HepG2 (cell line): ENCODE data around the gene ICE1. TPM values are rescaled to one million over a fixed set of nuclear protein-coding genes. Genes with fewer than 3 reads are reported as not detected.

Source experiments
- ATAC-seq: fragments of 200-7000 bp; cut with Tn5 transposase; 3 replicates; pipeline ENCODE4 v1.9.1; 2020; ENCODE audit warnings: mild to moderate bottlenecking, moderate library complexity
- BruUV-seq: library from RNA; stranded (reverse); fragments of 400-500 nt; replicated peaks from 2 replicates; lab custom pipeline; 2021; lab: Mats Ljungman, UMichigan
- CTCF ChIA-PET: fragments of 300-600 bp; formaldehyde crosslinking; extraction: SDS; loops from one replicate; lab custom pipeline; 2021; ENCODE audit warnings: low total read pairs, inconsistent platforms, low intra/inter-chr PET ratio; lab: Yijun Ruan, JAX
- POLR2A ChIA-PET: fragments of 350-600 bp; sonication (Branson Sonifier 250); formaldehyde crosslinking; loops from one replicate; lab custom pipeline; 2020; ENCODE audit warnings: antibody characterized with exemption, inconsistent platforms; lab: Yijun Ruan, JAX
- DNase-seq: peaks from one replicate; pipeline ENCODE4 v3.0.0-alpha.2; 2015; ENCODE audit warnings: low spot score
- FAIRE-seq: peaks from 3 replicates; lab custom pipeline; 2011; peaks lifted over from hg19 to GRCh38; lab: Jason Lieb, UNC
- H2AFZ ChIP-seq: one replicate; pipeline ENCODE4 v1.6.1; 2011; ENCODE audit warnings: low read length, inconsistent platforms
- H3K27ac ChIP-seq: fragments of 300-600 bp; 3 replicates; pipeline ENCODE4 v1.8.0; 2011; ENCODE audit warnings: mixed run types, mild to moderate bottlenecking, mixed read lengths, low read length, inconsistent platforms; ENCODE audit not compliant: insufficient read depth; ENCODE audit errors: extremely low read length
- H3K27me3 ChIP-seq, 2 experiments: fragments of 200-600 bp in 1 of 2; 2 replicates in 1 of 2; 3 replicates in 1 of 2; pipeline versions ENCODE4 v1.6.0 to v1.8.0; 2011; ENCODE audit warnings: low read length in 2 of 2, mild to moderate bottlenecking in 2 of 2, moderate library complexity in 2 of 2, inconsistent platforms in 1 of 2; ENCODE audit not compliant: insufficient read depth in 2 of 2, control insufficient read depth in 1 of 2
- H3K36me3 ChIP-seq, 2 experiments: fragments of 200-600 bp in 1 of 2; replicated peaks in 1 of 2; 2 replicates in 1 of 2; 3 replicates in 1 of 2; pipeline versions ENCODE4 v1.5.1 to v1.8.0; 2011; ENCODE audit warnings: low read length in 2 of 2, inconsistent platforms in 1 of 2; ENCODE audit not compliant: insufficient read depth in 2 of 2, control insufficient read depth in 1 of 2
- H3K4me1 ChIP-seq: 2 replicates; pipeline ENCODE4 v1.5.1; 2012; ENCODE audit warnings: low read length, inconsistent platforms; ENCODE audit not compliant: insufficient read depth
- H3K4me2 ChIP-seq: 2 replicates; pipeline ENCODE4 v1.6.0; 2011; ENCODE audit warnings: low read depth, low read length, inconsistent platforms
- H3K4me3 ChIP-seq, 3 experiments: fragments of 200-600 bp in 1 of 3; sonication (generic), shearing (Covaris generic) in 1 of 3; replicated peaks in 1 of 3; 2 replicates each; pipeline ENCODE4 v1.5.1; 2011 to 2016; ENCODE audit warnings: low read length in 3 of 3, inconsistent platforms in 2 of 3, low read depth in 2 of 3, mild to moderate bottlenecking in 2 of 3, control low read depth in 1 of 3, mixed read lengths in 1 of 3; ENCODE audit not compliant: insufficient read depth in 1 of 3
- H3K79me2 ChIP-seq: one replicate; pipeline ENCODE4 v1.6.1; 2011; ENCODE audit warnings: low read length, inconsistent platforms; ENCODE audit not compliant: insufficient read depth
- H3K9ac ChIP-seq: 2 replicates; pipeline ENCODE4 v1.6.0; 2011; ENCODE audit warnings: mild to moderate bottlenecking, low read depth, low read length, inconsistent platforms; ENCODE audit not compliant: insufficient read depth
- H3K9me3 ChIP-seq: 2 replicates; pipeline ENCODE4 v1.5.1; 2012; ENCODE audit warnings: mild to moderate bottlenecking, low read length
- H4K20me1 ChIP-seq: 2 replicates; pipeline ENCODE4 v1.6.0; 2011; ENCODE audit warnings: inconsistent platforms, mild to moderate bottlenecking, low read length, moderate library complexity; ENCODE audit not compliant: insufficient read depth
- ARID4A ChIP-seq: sonication (generic); formaldehyde crosslinking; IDR thresholded peaks from 2 replicates; pipeline ENCODE4 v1.5.0; 2020; ENCODE audit warnings: mild to moderate bottlenecking, missing genetic modification reagents, borderline replicate concordance
- MAFF ChIP-seq: IDR thresholded peaks from 2 replicates; pipeline ENCODE4 v1.6.1; 2011; ENCODE audit warnings: low read depth, low read length, improper control_type of control experiment
- MAFK ChIP-seq, 2 experiments: IDR thresholded peaks in 1 of 2; conservative IDR thresholded peaks in 1 of 2; 2 replicates each; pipeline ENCODE4 v1.6.1; 2011; ENCODE audit warnings: improper control_type of control experiment in 2 of 2, low read length in 2 of 2
- SSRP1 ChIP-seq: IDR thresholded peaks from 2 replicates; pipeline ENCODE4 v1.6.1; 2016; ENCODE audit warnings: control low read depth
- ZFP1 ChIP-seq: IDR thresholded peaks from 2 replicates; pipeline ENCODE4 v1.6.1; 2016
- ZFP82 ChIP-seq: sonication (generic); formaldehyde crosslinking; IDR thresholded peaks from 2 replicates; pipeline ENCODE4 v1.5.1; 2020; ENCODE audit warnings: mild to moderate bottlenecking, missing genetic modification reagents, borderline replicate concordance
- WGBS: methylation state at CpG from one replicate; pipeline ENCODE4 v1.1.6; 2017; ENCODE audit warnings: low lambda C conversion rate; 5-methylcytosine and 5-hydroxymethylcytosine counted together
- in situ Hi-C: cut with HindIII; loops from 2 replicates; pipeline ENCODE4 v1.10.0; 2017; ENCODE audit warnings: low pct_unique_long_range_greater_than_20kb; ENCODE audit not compliant: extremely low pct_ligation_motif_present
- intact Hi-C: fragments of 100-400 bp; cut with micrococcal nuclease; formaldehyde crosslinking; loops from one replicate; pipeline ENCODE4 v1.10.0; 2022; ENCODE audit not compliant: unreplicated experiment
- polyA plus RNA-seq, 8 experiments: library from polyadenylated mRNA; depleted of rRNA in 3 of 8; stranded (reverse) in 7 of 8; unstranded in 1 of 8; fragments of >200 nt; fragmentation: Illumina TruSeq in 4 of 8; extraction: Trizol in 4 of 8; gene quantifications; 2 replicates each; pipeline versions ENCODE4 v1.2.1 to v1.2.3, GENCODE V29; 2011 to 2016; ENCODE audit warnings: low read depth in 4 of 8, missing spikeins in 1 of 8, mixed read lengths in 1 of 8; ENCODE audit not compliant: insufficient read depth in 1 of 8
- total RNA-seq, 5 experiments: library from RNA; depleted of rRNA; stranded (reverse); fragments of >200 nt; fragmentation: Illumina TruSeq; extraction: Trizol; gene quantifications; 2 replicates each; pipeline ENCODE4 v1.2.3, GENCODE V29; 2016; ENCODE audit warnings: low read depth in 1 of 5

ICE1 gene
- total and polyA plus RNA-seq, 2 of the 13 experiments (the other 11 are each of a cell fraction or from before 2014, with no cell fraction given) = 9.1 to 27.6 TPM

DNA sequence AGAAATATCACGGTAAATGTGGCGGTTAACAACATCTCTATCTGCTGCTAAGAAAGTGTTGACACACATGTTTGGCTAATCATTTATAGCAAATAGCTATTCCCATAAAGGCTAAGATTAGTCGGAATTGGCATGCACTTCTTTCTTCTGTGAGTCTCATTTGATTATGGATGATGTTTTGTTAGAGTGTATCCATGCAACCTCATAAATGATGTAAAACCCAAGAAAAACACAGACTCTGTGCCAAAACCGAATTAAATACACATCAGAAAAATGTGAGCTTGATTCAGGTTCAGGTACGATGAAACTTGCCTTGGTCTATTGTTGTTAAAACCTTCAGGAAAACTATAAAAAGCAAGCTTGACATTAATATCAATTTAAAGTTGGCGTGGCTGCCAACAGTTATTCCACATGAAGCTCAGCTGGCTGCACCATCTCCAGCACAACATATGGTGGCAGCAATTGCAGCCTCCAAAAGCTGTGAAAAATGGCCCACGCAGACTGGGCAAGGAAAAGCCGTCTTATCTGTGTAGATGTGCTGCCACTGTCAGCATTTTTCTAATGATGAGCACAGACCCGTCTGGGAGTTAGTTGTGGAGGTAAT, 41.1 kb upstream of the ICE1 start:
- in situ Hi-C loops = no loop called here
- intact Hi-C loops = no loop called here
- Histone ChIP-seq H3K27ac (no peak overlapping the region), H3K9ac (no peak overlapping the region), H3K4me2 (no peak overlapping the region), H3K79me2 (no peaks in the 10 kb centered on the region), H3K36me3 (no peaks in the 10 kb centered on the region), H3K9me3 (0 out of 2 replicates have a peak, but pooled peaks cover 4% of the 10 kb centered on the region), H3K4me3 (no peak overlapping the region), H4K20me1 (no peaks in the 10 kb centered on the region), H2AFZ (no peak overlapping the region), H3K4me1 (0 out of 2 replicates have a peak, but pooled peaks cover under 1% of the 10 kb centered on the region), H3K27me3 (no peaks in the 10 kb centered on the region; a peak in 1 of 5 replicates)
- FAIRE-seq (no peak), ATAC-seq (no peak), DNase-seq (no peak)
- 61% methylated on average over 6 of the region's 9 CpGs for WGBS
- CTCF ChIA-PET = no interaction called here
- no TSS peak for BruUV-seq
- POLR2A ChIA-PET = no interaction called here
- TF ChIP-seq SSRP1 (CRISPR knock-in tag) (no peak), ZFP82 (CRISPR knock-in tag) (no peak), ZFP1 (CRISPR knock-in tag) (no peak), MAFK (conservative IDR thresholded peaks at IDR 0.05 in 1 of 2, IDR thresholded peaks at IDR 0.05 in 1 of 2; ENCODE audit: low read length in 2 of 2) (peak in 1 of 2 experiments; percentile 52; a peak in 3 of 4 replicates), MAFF (0 out of 2 replicates have a peak, but pooled peaks have one; percentile 22), ARID4A (no peak)
